Effector CD8-positive, alpha-beta T cell (primary cell): ENCODE measurements around the gene NLK.

ENCODE experiments used
- DNase-seq: peaks from one replicate; lab custom pipeline; 2025; lab: John Stamatoyannopoulos, UW

NLK gene

DNA sequence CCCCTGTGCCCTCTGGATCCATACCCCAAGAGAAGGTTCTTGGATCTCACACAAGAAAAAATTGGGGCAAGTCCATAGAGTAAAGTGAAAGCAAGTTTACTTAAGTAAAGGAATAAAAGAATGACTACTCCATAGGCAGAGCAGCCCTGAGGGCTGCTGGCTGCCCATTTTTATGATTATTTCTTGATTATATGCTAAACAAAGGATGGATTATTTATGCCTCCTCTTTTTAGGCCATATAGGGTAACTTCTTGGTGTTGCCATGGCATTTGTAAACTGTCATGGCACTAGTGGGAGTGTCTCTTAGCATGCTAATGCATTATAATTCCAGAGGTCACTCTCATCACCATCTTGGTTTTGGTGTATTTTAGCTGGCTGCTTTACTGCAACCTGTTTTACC, 70.8 kb downstream of the NLK start:
- DNase-seq: no peak

GRCh38 chr17:28115046-28115445, 72.6 kb downstream of the NLK start:
- DNase-seq: no peak

DNA sequence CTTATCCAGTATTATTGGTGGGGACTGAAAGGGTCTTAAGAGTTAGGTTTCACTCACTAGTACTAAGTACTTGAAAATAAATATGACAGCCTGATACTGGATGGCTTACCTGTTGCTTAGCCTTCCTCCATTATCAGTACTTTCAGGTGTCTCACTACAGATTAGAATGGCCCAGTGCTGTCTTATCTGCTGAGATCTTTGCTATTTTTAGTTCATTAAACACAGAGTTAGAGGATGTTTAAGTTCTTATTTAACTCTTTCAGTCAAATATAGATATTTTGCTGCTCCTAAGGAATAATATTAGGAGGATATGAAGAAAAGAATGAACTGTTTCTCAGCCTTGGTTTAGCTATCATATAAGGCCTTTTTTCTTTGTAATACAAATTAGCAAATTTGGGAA, 74.8 kb downstream of the NLK start:
- no peak for DNase-seq

- DNase-seq: no peak
These were observed 75.9 kb downstream of the NLK start for GRCh38 chr17:28118362-28118761.

DNA sequence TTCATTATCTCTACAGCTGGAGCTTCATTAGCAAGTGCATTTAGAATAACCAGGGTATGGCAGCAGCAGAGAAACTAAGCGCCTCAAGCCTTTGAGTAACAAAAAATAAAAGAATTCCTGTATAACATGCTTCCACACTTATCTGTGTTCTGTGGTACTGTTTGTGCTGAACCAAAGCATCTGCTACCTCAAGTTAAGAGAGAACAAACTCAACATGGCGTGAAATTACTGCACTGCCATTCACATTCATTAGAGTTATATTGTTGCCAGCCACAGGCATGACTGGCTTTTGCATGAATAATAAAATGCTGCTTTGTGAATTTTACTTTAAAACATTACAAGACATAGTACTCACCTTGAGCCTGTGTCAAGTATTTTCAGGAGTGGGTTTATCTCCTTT, 76.6 kb downstream of the NLK start:
- no peak for DNase-seq

DNA sequence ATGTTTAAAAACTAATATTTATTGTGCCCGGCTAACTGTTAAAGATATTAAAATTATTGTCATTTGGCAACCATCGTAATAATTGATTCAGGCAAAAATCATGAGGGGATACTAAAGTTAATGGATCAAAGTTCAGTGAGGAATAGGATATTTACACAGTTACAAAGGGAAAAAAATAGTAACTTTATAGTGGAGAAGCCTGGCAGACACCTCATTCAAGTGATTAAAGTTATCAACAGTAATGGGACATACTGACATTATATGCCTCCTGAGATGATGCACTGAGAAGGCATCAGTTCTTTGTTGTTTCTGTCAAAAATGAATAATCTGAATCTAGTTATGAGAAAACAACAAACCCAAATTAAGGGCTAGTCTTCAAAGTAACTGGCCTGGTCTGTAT, 77.1 kb downstream of the NLK start:
- DNase-seq: no peak

DNA sequence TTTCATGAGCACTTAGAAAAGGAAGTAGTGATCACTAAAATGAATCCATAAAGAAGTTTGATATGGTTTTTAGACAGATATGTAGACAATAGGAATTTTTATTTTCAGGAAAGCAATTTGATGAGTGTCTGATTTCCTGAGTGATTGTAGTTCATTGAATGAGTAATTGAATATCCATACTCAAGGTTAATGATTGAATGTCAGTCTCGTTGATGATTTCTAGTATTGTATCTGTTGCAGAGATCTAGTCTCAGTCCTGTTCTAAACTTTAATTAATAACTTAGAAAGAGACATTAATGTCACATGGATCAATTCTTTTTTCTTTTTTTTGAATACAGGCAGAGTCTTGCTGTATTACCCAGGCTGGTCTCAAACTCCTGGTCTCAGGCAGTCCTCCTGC, 78.3 kb downstream of the NLK start:
- no peak for DNase-seq

GRCh38 chr17:28124962-28125361, 82.5 kb downstream of the NLK start:
- DNase-seq: no peak

- no peak for DNase-seq
These were observed 83.3 kb downstream of the NLK start for GRCh38 chr17:28125526-28126378.

DNA sequence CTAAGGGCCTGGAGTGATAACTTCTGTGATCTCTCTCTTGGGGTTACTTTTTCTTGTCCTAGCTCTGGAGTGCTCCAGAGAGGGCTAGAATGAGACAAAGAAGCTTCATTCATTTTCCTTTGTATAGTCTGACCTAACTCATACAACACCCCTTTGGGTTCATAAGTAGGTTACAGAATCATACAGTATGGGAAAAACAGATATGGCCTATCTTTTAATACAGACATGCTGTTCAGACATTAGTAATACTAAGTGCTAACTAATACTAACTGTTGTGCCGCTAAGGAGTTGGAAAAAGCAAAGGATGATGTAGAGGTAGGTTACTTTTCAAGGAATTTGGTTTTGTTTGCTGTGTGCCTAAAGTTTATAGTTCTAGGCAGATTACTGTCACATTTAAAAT, 84.7 kb downstream of the NLK start:
- DNase-seq: no peak

- DNase-seq: no peak
These were observed 86.3 kb downstream of the NLK start for GRCh38 chr17:28128779-28129178.

- DNase-seq: no peak
These were observed 88.0 kb downstream of the NLK start for GRCh38 chr17:28130472-28130871.

DNA sequence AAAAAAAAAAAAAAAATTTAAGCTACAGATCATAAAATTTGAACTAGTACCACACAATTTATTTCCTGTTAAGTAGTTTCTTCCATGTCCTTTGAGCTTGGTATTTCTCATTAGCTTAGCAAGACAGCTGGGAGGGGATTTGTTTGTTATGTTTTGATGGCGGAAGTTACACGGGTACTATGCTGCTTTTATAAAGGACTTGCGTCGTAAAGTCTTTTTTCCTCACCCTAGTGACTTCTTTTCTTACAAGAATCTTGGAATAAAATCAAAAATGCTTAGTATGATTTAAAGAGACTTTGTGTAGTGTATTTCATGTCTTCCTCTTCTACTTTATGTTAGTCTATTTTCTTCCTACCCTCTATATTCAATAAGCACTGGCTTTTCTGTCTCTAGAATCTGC, 89.1 kb downstream of the NLK start:
- DNase-seq: no peak

GRCh38 chr17:28133562-28133970, 91.1 kb downstream of the NLK start:
- DNase-seq: no peak

DNA sequence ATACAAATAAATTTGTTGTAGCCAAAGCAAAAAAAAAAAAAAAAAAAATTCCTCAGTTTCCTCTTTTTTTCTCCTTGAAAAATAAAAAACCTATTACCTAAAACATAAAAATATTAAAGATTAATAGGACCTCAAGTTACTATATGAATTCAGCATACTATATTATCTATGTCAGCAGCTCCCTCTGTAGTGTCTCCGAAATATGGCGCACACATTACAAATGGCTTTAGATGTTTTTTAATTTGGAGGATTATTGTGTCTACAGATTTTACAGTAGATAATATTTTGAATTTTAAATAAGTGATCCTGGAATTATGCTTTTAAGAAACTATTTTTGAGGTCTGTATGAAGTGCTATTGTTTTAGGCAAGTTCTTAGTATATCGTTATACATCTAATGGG, 94.4 kb downstream of the NLK start:
- no peak for DNase-seq

DNA sequence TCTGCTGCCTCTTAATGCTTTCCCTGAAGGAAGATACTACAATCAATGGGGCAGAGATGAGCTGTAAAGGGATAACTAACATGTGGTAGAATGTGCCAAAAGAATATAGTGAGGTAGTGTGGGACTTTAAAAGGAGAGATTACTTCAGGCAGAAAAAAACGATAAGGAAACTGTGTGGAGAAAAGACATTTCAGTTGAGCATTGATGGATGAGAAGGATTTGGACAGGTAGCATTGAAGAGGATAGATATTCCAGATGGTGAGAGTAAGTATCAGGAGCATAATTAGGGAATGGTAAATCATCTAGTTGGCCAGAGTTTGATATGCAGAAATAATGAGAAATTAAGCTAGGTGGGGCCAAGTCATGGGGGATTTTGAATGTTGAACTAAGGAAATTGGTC, 97.3 kb downstream of the NLK start:
- no peak for DNase-seq

- DNase-seq: no peak
These were observed 98.8 kb downstream of the NLK start for GRCh38 chr17:28141313-28141712.

DNA sequence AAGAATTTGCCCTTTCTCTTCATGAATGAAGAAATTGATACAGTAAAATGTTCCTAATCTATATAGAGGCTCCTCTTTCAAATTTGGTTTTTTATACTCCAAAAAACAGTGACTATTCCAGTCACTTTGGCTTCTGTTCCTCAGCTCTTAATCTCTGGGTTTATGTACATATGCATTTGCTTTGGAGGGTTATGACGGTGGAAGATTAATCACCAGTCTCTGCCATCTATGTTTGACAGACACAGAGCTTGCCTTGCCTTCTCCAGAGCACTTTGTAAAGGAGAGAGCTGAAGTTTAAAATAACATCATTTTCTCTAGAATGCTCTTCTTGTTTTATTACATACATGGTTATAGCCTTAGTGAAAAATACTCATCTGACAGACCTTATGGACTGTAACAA, 99.3 kb downstream of the NLK start:
- no peak for DNase-seq

- no peak for DNase-seq
These were observed 99.8 kb downstream of the NLK start for GRCh38 chr17:28142305-28142704.

DNA sequence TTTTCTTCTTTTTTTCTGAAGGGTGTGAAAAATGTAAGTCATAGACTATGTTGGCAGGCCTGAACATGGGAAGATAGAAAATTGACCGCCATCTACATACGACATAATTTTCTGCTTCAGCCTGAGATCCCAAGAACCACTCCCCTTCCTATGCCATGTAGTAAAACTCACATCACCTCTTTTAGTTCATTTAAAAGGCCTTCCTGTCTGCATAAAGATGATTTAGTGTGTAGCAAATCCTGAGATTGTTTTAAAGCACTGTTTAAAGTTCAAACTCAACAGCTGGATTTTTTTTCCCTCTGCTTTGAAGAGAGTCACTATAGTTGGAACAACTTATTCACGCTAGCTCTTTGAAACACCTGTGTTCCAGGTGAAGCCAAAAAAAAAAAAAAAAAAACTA, 101.5 kb downstream of the NLK start:
- no peak for DNase-seq

GRCh38 chr17:28145348-28145747, 102.9 kb downstream of the NLK start:
- no peak for DNase-seq

- DNase-seq: no peak
These were observed 104.5 kb downstream of the NLK start for GRCh38 chr17:28147017-28147416.

DNA sequence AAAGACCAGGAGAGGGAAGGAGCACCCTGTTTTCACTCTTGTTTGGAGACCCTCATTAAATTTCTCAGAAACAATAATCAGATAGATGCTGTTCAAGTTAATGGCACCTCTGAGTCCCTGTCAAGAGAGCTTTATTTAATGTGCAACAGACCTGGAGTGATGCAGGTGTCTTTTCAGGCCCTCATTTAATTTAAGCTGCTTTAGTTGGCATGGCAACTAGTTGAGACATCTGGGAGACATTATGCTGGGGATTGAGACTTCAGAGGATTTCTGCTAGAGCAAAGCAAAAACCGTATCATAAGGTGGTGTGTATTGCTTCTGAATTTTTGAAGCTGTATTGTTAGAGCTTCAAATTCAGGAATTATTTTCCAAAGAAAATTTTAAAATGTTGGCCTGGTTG, 108.5 kb downstream of the NLK start:
- no peak for DNase-seq

GRCh38 chr17:28154214-28154613, 111.7 kb downstream of the NLK start:
- no peak for DNase-seq
